Glomerular endothelial cell (primary cell): ENCODE measurements around the gene SNAPC3. TPM values are rescaled to one million over a fixed set of nuclear protein-coding genes. Genes with fewer than 3 reads are reported as not detected.
"Not testable (repeated sequence)": the region's sequence is repeated elsewhere in the genome, so short reads cannot be mapped to it uniquely, and the experiment has no call there.

Experiments
- DNase-seq: peaks from one replicate; pipeline ENCODE4 v3.0.0-alpha.2; 2011; ENCODE audit warnings: low read depth, low spot score; ENCODE audit errors: extremely low read depth
- total RNA-seq: library from RNA; depleted of rRNA; stranded (reverse); fragments of >200 nt; gene quantifications from 2 replicates; pipeline ENCODE4 v1.2.3, GENCODE V29; 2015

SNAPC3 gene
- total RNA-seq, 1 donor from 2014 or later = 35.2 TPM

DNA sequence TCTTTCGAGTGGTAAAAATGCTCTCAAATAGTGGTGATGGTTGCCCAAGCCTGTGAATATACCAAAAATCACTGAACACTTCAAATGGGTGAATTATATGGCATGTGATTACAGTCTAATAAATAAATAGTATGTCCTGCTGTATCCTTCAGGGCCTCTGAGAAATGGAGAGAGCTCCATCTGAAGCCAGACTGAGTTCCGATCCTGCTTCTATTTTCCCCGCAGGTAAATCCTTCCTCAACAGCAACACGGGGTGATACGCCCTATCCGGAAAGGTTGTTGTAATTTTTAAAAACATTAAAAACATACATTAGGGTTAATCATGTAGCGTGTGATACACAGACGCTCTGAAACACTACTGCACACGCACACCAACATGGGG lies 695 bp upstream of the SNAPC3 start:
- no peak for DNase-seq

DNA sequence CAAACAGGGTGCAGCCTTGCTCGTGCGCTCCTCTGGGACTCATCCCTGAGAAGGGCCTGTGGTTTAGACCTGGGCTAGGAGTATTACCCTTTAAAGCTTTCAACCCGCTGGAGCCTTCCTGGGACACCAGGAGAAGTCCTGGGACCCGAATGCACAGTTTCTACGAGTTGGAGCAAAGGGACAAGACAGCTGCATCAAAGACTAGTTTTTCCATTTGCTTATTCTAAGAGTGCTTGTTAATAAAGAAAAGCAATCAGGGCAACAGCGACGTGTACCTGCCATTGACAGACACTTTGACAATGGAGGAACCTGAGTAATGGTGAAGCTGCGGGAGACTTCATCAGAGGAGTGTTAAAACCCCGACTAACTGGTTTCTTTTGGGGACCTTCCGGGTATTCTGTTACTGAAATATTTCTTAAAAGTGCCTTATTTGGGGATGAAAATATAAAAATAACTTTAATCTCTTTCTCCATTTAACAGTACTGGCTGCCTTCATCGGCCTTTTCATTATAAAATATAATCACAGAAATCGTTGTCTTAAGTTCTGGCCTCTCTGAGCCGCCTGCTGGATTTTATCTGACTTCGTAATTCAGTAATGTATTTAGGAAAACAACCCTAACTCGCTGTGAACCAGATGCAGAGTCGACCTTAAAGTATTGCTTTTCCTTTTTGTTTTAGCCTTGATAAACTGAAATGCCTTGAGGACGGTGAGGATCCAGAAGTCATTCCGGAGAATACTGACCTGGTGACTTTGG lies 732 bp downstream of the SNAPC3 start:
- no peak for DNase-seq

DNA sequence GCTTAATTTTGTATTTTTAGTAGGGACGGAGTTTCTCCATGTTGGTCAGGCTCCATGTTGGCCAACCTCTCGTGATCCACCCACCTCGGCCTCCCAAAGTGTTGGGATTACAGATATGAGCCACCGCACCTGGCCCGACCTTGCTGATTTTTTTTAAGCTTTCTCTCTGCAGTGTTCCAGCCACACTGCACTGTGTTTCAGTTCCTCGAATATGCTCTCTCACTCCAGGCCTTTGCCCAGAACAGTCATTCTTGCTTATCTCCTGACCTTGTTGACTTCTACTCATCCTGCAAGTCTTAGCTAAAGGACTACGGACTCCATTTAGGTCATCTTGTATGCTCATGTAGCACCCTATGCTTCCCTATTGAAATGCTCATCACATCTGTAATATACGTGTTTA lies 3.3 kb downstream of the SNAPC3 start:
- DNase-seq = no peak

DNA sequence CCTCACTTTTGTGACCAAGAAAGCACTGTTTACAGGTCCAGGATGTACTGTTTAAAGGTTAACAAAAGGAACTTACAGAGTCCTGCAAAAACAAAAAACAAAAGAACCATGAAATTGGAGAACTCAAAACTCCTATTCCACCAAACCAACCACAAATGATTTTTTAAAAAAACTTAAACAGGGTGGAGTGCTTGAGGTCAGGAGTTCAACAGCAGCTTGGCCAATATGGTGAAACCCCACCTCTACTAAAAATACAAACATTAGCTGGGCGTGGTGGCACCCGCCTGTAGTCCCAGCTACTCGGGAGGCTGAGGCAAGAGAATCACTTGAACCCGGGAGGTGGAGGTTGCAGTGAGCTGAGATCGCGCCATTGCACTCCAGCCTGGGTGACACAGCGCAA lies 5.0 kb downstream of the SNAPC3 start:
- not testable (repeated sequence) for DNase-seq

DNA sequence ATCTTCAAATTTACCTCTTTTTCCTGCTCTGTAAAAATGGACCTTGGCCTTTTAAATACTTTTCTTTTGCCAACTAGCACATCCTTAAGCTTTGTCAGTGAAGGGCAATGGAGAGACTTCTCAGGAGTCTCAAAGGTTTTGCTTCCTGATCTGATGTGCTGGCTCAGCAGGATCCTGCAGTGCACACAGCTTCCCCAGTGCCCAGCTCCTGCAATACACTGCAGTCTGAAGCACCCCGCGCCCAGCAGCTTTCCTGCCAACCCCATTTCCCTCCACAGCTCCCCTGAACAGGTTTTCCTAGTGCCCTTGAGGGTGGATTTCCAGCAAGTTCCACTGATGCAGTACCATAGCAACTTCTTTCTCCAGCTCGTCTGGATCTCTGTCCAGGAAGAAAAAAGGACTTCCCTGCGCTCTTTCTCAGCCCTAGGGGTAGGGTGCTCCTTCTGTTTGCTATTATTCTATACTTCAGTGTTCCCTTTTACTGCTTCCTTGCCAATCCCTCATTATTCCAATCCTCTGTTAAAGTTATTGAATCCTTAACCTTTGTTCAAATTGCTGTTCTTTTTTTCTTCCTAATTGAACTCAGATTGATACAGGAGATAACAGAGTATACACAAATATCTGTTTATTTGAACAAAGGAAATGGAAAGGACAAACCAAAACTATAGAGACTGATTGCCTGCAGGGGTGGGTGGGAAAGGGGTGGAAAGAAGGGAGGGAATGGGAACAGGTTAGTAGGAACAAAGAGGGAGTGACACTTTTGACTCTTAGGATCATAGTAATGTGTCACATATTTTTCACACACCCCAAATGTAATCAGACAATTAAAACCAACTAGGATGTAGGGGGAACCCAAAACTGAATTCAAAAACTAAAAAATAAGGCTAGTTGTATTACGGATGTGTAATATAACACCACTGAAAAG lies 8.5 kb downstream of the SNAPC3 start:
- DNase-seq = no peak

DNA sequence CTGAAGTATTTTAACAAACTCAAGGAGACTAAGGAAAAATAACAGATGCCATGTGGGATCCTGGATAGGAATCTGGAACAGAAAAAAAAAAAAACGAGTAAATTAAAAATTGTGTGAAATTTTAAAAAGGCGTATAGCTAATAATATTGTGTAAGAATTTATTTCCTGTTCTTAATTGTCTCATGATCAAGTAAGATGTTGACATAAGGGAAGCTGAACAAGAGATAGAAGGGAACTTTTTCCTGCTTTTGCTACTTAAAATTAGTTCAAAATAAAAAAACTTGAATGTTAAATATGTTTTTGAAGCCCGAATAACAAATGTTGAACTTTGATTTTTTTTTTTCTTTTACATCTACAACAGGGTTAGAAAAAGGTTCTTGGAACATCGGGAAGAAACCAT lies 10.5 kb downstream of the SNAPC3 start:
- no peak for DNase-seq

DNA sequence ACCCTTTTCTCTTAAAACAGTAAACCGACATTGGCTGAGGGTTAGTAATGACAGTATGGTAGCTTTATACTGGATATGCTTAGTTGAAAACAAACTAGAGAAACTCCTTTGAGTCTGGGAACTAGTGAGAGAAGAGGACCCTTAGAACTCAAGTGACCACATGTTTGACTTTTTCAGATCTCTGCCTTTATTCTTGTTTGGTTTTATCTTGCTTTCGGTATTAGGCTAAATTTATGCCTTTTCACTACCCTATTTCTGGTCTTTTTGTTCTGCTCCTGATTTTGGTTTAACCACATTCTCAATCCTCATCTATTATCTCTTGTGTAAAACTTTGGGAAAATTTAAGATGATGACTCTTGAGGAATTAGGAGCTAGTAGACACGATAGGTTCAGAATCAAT lies 11.0 kb downstream of the SNAPC3 start:
- no peak for DNase-seq

DNA sequence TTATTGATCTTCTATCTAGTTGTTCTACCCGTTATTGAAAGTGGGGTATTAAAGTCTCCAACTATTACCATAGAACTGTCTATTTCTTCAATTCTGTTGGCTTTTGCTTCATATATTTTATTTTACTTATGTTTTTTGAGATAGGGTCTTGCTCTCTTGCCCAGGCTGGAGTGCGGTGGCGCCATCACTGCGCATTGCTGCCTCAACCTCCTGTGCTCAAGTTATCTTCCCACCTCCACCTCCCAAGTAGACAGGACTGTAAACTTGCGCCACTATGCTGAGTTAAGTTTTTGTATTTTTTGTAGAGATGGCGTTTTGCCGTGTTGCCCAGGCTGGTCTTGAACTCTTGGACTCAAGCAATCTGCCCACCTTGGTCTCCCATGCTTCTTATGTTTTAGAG lies 16.2 kb downstream of the SNAPC3 start:
- DNase-seq = no peak

DNA sequence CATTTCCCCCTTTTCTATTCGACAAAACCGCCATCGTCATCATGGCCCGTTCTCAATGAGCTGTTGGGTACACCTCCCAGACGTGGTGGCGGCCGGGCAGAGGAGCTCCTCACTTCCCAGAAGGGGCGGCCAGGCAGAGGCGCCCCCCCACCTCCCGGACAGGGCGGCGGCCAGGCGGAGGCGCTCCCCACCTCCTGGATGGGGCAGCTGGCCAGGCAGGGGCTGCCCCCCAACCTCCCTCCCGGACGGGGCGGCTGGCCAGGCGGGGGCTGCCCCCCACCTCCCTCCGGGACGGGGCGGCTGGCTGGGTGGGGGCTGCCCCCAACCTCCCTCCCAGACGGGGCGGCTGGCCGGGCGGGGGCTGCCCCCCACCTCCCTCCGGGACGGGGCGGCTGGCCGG lies 19.2 kb downstream of the SNAPC3 start:
- not testable (repeated sequence) for DNase-seq

DNA sequence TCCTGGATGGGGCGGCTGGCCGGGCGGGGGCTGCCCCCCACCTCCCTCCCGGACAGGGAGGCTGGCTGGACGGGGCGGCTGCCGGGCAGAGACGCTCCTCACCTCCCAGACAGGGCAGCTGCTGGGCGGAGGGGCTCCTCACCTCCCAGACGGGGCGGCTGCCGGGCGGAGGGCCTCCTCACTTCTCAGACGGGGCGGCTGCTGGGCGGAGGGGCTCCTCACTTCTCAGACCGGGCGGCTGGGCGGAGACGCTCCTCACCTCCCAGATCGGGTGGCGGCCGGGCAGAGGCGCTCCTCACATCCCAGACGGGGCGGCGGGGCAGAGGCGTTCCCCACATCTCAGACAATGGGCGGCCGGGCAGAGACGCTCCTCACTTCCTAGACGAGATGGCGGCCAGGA lies 19.6 kb downstream of the SNAPC3 start:
- not testable (repeated sequence) for DNase-seq

DNA sequence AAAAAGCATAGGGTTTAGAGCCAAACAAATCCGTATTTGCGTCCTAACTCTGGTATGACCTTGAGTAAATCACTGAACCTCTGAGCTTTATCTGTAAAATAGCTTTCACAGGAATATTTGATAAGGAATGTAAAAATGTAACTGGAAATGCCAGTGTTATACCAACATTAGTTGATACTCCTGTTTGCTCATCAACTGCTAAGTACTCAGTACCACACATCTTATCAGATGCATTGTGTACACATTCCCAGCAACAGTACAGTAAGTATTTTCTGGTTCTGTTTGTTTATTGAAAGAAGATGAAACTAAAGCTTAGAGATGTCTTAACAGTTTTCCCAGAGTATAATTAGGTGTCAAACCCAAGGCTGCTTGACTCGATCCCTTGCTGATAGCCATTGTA lies 21.5 kb downstream of the SNAPC3 start:
- no peak for DNase-seq

DNA sequence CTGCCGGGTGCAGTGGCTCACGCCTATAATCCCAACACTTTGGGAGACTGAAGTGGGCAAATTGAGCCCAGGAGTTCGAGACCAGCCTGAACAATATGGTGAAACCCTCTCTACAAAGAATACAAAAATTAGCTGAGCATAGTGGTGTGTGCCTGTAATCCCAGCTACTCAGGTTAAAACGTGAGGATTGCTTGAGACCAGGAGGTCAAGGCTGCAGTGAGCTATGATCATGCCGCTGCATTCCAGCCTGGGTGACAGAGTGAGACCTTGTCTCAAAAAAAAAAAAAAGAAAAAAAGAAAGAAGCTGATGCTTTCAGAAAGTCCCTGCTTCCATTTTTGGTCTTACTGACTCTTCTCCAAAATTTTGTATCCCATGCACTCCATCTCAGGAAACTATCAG lies 31.3 kb downstream of the SNAPC3 start:
- DNase-seq = no peak

DNA sequence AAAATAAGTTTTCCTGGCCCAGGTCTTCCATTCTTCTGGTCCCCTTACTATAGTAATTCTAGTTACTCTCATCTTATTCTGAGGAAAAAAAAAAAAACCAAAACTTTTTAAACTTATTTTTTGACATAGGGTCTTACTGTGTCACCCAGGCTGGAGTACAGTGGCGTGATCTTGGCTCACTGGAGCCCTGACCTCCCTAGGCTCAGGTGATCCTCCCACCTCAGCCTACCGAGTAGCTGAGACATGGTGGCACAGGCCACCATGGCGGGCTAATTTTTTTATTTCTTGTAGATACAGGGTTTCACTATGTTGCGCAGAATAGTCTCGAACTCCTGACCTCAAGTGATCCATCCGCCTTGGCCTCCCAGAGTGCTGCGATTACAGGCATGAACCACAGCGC lies 38.4 kb downstream of the SNAPC3 start:
- DNase-seq = no peak

DNA sequence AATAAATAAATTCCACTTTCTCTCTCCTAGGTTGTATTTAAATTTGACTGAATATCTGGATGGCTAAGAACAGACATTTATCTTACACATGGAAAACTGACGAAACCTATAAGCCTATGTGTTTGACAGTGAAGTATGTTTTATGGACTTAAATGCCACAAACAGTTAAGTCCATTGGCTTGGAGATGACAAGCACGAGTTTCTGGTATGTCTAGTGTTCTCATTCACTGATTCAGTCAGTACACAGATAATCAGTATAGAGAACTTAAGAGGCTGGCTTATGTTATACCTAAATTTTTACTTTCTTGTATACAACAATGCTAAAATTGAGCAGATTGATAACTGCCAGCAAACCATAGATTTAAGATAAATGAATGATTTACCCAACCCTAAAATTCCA lies 38.9 kb downstream of the SNAPC3 start:
- DNase-seq = no peak

DNA sequence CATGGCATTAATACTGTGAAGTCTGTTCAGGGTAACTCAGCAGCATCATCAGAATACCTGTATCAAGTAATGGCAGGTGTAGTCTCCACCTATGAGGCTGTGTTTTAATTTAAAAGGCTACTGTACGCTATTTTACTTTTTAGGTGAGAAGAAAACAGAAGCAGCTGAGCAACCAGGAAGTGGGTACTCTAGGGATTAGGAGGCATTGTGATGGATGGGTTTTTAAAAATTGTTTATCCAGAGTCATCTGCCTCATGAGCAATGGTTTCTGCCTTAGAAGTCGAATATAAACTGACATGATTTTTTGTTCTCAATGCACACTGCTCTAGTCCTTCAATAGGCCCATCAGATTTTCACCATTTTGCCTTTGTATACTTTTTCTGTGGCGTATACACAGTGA lies 45.5 kb downstream of the SNAPC3 start:
- DNase-seq = no peak

DNA sequence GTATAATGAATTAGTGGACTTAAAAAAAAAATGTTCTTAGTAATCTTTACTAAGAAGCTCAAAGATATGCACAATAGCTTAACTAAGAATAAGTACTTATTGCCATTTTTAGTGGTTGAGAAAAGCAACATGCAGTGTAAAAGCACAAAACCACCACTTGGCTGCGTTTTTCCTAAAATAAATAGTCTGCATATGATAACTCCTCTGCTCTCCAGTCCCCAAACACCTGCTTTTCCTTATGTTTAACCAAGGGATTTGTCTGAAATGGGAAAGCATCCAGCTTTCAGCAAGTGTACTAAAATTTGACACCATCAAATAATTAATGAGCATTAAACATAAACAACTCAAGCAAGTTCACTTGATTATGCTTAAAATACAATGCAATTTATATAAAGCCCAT lies 46.7 kb downstream of the SNAPC3 start:
- DNase-seq = no peak

DNA sequence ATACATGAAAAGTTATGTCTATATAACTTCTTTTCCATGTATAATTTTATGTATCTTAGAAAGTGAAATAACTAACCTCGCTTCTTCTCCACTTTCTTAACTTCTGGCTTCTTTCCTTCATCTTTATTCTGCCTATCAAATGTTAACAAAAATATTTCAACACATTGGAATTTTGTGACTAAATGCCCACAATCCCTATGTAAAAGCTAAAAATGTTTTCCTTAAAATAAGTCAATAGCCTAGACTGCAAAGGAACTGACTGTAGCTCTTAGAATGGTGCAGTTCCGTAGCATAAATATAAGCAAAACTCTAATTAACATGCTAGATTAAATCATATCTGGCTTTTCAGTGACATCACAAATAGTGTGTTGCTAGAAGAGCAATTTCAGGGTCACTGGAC lies 47.2 kb downstream of the SNAPC3 start:
- DNase-seq = no peak

DNA sequence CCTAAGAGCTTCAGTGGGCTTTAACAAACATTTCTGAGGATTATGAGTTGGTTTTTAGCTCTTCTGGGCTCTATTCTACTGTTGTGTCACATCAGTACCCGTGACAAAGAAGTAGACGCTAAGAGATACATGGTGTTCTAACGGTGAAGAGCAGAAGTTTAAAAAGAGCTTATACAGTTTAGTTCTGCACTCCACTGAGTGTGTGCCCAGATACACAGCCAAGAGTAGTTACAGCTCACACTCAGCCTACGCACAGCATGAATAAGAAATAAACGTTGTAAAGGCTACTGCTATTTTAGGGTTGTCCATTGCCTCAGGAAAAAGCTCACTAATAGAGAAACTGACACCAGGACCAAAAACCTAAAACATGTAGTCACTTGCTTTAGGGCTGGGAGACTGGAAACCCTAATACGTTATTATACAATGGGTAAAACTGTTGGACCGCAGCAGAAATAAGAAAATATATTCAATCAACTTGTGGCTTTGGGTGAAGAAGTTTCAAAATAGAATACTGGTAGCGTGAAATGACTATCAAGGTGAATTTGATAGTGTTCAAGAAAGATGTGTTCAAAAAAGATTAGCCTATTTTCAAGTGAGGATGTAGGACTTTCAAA lies 53.4 kb downstream of the SNAPC3 start:
- no peak for DNase-seq

DNA sequence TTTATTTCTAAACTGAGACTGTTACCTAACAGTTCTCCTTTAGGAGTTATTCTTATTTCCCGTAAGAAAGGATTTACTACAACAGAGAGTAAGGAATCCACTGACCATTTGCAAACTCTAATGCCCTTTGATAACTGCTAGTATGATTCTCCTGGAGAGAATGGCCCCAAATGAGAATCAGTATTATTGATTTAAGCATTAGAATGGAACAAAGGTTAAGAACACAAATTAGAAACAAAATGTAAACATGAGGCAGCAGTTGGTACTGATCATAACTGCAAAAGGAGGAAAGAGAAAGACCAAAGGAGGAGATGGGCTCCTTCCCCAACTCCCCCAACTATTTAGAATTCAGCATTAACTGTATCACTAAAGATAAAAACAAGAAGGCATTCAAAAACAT lies 57.4 kb downstream of the SNAPC3 start:
- no peak for DNase-seq

DNA sequence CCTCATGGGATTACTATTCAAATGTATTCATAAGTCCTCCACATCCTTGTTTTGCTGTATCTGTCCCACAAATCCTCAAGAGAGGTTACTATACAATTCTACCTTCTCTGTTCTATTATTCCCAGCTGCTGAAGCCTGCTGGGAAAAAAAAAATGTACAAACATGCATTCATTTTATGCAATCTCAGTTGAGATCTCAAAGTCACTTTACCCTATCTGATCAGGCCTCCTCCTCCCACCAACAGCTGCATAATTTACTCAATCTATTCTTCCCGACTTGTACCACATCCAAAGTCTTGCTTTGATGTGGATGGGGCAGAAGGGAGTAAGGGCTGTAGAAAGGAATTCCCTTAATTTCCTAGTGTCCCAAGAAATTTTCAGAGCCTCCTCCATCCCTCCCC lies 59.5 kb downstream of the SNAPC3 start:
- DNase-seq = no peak

DNA sequence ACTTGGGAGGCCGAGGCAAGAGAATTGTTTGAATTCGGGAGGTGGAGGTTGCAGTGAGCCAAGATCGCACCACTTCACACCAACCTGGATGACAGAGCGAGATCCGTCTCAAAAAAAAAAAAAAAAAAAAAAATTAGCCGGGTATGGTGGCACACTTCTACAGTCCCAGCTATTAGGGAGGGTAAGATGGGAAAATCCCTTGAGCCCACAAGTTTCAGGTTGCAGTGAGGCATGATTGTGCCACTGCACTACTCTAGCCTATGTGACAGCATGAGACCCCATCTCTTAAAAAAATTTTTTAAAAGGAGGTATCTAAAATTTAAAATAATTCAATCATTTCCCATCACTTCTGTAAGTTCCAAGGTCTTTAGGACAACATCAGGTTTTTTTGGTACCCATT lies 62.1 kb downstream of the SNAPC3 start:
- no peak for DNase-seq
